Measurements from ENCODE around the gene ZNF888. TPM values are rescaled to one million over a fixed set of nuclear protein-coding genes. Genes with fewer than 3 reads are reported as not detected.

The ZNF888 gene
- total and polyA plus RNA-seq, 9 of the 15 experiments (the other 6 are each of a cell fraction or from before 2014, with no cell fraction given): 1.6 to 13.3 (median 9.9) TPM

DNA sequence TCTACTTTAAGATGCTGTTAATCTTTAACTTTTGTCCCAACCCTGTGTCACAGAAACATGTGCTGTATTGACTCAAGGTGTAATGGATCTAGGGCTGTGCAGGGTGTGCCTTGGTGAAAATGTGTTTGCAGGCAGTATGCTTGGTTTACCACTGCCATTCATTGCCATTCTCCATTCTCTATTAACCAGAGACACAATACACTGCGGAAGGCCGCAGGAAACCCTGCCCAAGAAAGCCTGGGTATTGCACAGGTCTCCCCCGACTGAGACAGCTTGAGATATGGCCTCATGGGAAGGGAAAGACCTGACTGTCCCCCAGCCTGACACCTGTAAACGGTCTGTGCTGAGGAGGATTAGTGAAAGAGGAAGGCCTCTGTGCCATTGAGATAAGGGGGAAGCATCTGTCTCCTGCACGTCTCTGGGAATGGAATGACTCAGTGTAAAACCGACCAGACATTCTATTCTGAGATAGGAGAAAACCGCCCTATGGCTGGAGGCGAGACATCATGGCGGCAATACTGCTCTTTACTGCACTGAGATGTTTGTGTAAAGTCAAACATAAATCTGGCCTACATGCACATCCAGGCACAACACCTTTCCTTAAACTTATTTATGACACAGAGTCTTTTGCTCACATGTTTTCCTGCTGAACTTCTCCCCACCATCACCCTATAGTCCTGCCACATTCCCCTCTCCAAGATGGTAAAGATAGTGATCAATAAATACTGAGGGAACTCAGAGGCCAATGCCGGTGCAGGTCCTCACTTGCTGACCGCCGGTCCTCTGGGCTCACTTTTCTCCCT lies 13.1 kb upstream of the ZNF888 start (continued):
- no peak for TF ChIP-seq XRCC3 (IDR thresholded peaks at IDR 0.05)
- TF ChIP-seq NR2C2 (CRISPR knock-in tag; IDR thresholded peaks at IDR 0.05): no peak
- TF ChIP-seq NR2C2 (tag; IDR thresholded peaks at IDR 0.05): peak; percentile 78
- no peak for TF ChIP-seq ARID2 (IDR thresholded peaks at IDR 0.05)
- TF ChIP-seq BRD4 (IDR thresholded peaks at IDR 0.05): no peak
- peak; percentile 88; the same call in 1 of the 2 replicates for TF ChIP-seq ETV5 (CRISPR knock-in tag; IDR thresholded peaks at IDR 0.05; ENCODE audit: low read depth)
- peak; percentile 59; the same call in 1 of the 2 replicates for TF ChIP-seq CREB1 (IDR thresholded peaks at IDR 0.05)
- no peak for TF ChIP-seq CREB1 (CRISPR knock-in tag; IDR thresholded peaks at IDR 0.05)
- peak; percentile 22; the same call in 1 of the 2 replicates for TF ChIP-seq ZNF23 (CRISPR knock-in tag; IDR thresholded peaks at IDR 0.05)
- peak; percentile 88 for TF ChIP-seq ELF4 (CRISPR knock-in tag; IDR thresholded peaks at IDR 0.05)
- peak; percentile 49; the same call in 1 of the 2 replicates for TF ChIP-seq ZBTB7A (IDR thresholded peaks at IDR 0.05; ENCODE audit: borderline replicate concordance, control insufficient read depth, low read depth, low read length)
- peak; percentile 81 for TF ChIP-seq EP400 (IDR thresholded peaks at IDR 0.05)
- peak; percentile 99 for TF ChIP-seq ZNF395 (CRISPR knock-in tag; IDR thresholded peaks at IDR 0.05)
- TF ChIP-seq CXXC5 (CRISPR knock-in tag; IDR thresholded peaks at IDR 0.05): peak; percentile 94
- TF ChIP-seq NR1H2 (CRISPR knock-in tag; IDR thresholded peaks at IDR 0.05): 0 out of 2 replicates have a peak, but pooled peaks have one; percentile 24
- peak in 1 of 2 experiments; percentile 10; a peak in 1 of 4 replicates for TF ChIP-seq RAD21 (CRISPR knock-in tag; conservative IDR thresholded peaks at IDR 0.05 in 1 of 2, IDR thresholded peaks at IDR 0.05 in 1 of 2)
- peak in 1 of 2 experiments; percentile 54; a peak in 1 of 4 replicates for TF ChIP-seq FOXA3 (CRISPR knock-in tag; conservative IDR thresholded peaks at IDR 0.05 in 1 of 2, IDR thresholded peaks at IDR 0.05 in 1 of 2)
- TF ChIP-seq, protein P1, sequence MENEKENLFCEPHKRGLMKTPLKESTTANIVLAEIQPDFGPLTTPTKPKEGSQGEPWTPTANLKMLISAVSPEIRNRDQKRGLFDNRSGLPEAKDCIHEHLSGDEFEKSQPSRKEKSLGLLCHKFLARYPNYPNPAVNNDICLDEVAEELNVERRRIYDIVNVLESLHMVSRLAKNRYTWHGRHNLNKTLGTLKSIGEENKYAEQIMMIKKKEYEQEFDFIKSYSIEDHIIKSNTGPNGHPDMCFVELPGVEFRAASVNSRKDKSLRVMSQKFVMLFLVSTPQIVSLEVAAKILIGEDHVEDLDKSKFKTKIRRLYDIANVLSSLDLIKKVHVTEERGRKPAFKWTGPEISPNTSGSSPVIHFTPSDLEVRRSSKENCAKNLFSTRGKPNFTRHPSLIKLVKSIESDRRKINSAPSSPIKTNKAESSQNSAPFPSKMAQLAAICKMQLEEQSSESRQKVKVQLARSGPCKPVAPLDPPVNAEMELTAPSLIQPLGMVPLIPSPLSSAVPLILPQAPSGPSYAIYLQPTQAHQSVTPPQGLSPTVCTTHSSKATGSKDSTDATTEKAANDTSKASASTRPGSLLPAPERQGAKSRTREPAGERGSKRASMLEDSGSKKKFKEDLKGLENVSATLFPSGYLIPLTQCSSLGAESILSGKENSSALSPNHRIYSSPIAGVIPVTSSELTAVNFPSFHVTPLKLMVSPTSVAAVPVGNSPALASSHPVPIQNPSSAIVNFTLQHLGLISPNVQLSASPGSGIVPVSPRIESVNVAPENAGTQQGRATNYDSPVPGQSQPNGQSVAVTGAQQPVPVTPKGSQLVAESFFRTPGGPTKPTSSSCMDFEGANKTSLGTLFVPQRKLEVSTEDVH (IDR thresholded peaks at IDR 0.05; ENCODE audit: low read depth, partially characterized antibody): peak; percentile 74
- TF ChIP-seq PRDM10 (IDR thresholded peaks at IDR 0.05; ENCODE audit: partially characterized antibody): peak; percentile 59
- 0 out of 2 replicates have a peak, but pooled peaks have one; percentile 38 for TF ChIP-seq PYGO2 (tag; IDR thresholded peaks at IDR 0.05)
